HG02840 (cell line): ENCODE data around the gene CFAP61.
"Not testable (repeated sequence)": the region's sequence is repeated elsewhere in the genome, so short reads cannot be mapped to it uniquely, and the experiment has no call there.

Experiments used
- ATAC-seq: cut with Tn5 transposase; IDR thresholded peaks from one replicate; pipeline ENCODE4 v1.9.1; 2021; ENCODE audit warnings: mild to moderate bottlenecking, moderate library complexity, moderate number of reproducible peaks; ENCODE audit not compliant: unreplicated experiment, low FRiP score

Gene CFAP61

GRCh38 chr20:20227013-20227571, 174.8 kb downstream of the CFAP61 start:
- ATAC-seq = no peak

- no peak for ATAC-seq
These were observed 176.0 kb downstream of the CFAP61 start for GRCh38 chr20:20228351-20228750.

GRCh38 chr20:20229595-20229994, 177.3 kb downstream of the CFAP61 start:
- no peak for ATAC-seq

- no peak for ATAC-seq
These were observed 178.4 kb downstream of the CFAP61 start for GRCh38 chr20:20230741-20231140.

- ATAC-seq = no peak
These were observed 179.4 kb downstream of the CFAP61 start for GRCh38 chr20:20231528-20232298.

- ATAC-seq = no peak
These were observed 180.7 kb downstream of the CFAP61 start for GRCh38 chr20:20233041-20233514.

GRCh38 chr20:20235681-20236080, 183.3 kb downstream of the CFAP61 start:
- ATAC-seq = no peak

- ATAC-seq = no peak
These were observed 185.0 kb downstream of the CFAP61 start for GRCh38 chr20:20237093-20237959.

GRCh38 chr20:20241976-20242375, 189.6 kb downstream of the CFAP61 start:
- no peak for ATAC-seq

GRCh38 chr20:20244384-20244783, 192.1 kb downstream of the CFAP61 start:
- ATAC-seq = not testable (repeated sequence)

GRCh38 chr20:20246996-20247633, 194.8 kb downstream of the CFAP61 start:
- ATAC-seq = no peak

- ATAC-seq = no peak
These were observed 196.4 kb downstream of the CFAP61 start for GRCh38 chr20:20248620-20249200.

- ATAC-seq = no peak
These were observed 199.0 kb downstream of the CFAP61 start for GRCh38 chr20:20251317-20251716.

- ATAC-seq = no peak
These were observed 199.5 kb downstream of the CFAP61 start for GRCh38 chr20:20251836-20252235.

GRCh38 chr20:20253039-20253743, 200.9 kb downstream of the CFAP61 start:
- ATAC-seq = no peak

- no peak for ATAC-seq
These were observed 201.5 kb downstream of the CFAP61 start for GRCh38 chr20:20253744-20254330.

- ATAC-seq = no peak
These were observed 202.8 kb downstream of the CFAP61 start for GRCh38 chr20:20255099-20255498.

- no peak for ATAC-seq
These were observed 207.2 kb downstream of the CFAP61 start for GRCh38 chr20:20259533-20259932.

GRCh38 chr20:20261159-20261558, 208.8 kb downstream of the CFAP61 start:
- ATAC-seq = no peak
